ENCODE measurements around the gene SH3BP4. TPM values are rescaled to one million over a fixed set of nuclear protein-coding genes. Genes with fewer than 3 reads are reported as not detected.
A peak's percentile ranks its signal among the peaks of the same experiment; 100 is the strongest.

SH3BP4 gene
- total and polyA plus RNA-seq, 4 donors: 4.1 to 18.4 (median 12.2) TPM

DNA sequence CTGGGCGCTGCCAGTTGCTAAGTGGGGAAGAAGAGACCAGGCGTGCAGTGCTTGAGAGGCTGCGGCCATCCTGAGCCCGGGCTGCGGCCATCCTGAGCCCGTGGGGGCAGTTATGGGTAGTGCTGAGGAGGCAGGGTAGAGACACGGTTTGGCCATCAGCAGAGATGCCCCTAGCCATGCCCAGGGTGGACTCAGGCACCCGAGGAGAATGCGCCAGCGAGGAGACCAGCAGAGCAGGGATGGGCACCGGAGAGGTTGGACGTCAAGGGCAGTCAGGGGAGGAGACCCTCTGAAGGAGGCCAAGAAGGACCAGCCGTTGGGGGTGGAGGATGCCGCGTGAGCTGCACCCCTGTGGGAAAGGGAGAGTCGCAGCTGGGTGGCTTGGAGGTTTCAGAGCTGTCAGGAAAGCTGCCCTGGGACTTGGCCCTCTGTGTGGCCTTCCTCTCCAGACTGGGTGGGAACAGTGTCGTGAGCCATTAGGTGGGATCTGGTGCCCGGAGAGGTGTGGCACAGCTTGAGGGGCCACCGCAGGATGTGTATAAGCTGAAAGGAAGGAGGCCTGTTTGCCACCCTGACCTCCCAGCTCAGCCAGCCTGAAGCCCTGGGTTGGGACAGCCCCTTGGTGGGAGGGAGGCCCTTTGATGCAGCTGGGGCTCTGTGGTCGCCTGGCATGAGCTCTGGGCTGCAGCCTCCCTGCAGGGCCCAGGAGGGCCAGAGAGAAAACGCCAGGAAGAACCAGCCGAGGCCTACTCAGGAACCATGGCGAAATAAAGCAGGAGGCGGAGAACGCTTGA, 56.0 kb downstream of the SH3BP4 start:
- H3K36me3 ChIP-seq (ENCODE audit: control insufficient read depth in 4 of 4, insufficient read depth in 3 of 4, low read depth in 1 of 4, low read length in 3 of 4): no peaks in the 10 kb centered on the region
- 89% methylated on average over 25 of the region's 25 CpGs for WGBS
- no peaks in the 10 kb centered on the region for H3K9me3 ChIP-seq (ENCODE audit: control insufficient read depth in 4 of 4, low read length in 3 of 4)
- no peak for DNase-seq (ENCODE audit: low spot score)
- H3K4me1 ChIP-seq (ENCODE audit: control insufficient read depth in 4 of 4, insufficient read depth in 4 of 4, low read length in 3 of 4): peaks cover 22 to 57% (median 35%) of the 10 kb centered on the region in 4 donors
- no peak overlapping the region for H3K9ac ChIP-seq (ENCODE audit: low read depth in 1 of 2, low read length in 2 of 2)
- no peak overlapping the region for H3K4me3 ChIP-seq (ENCODE audit: low read depth in 1 of 3, low read length in 3 of 3)
- peak overlapping the region; percentile 49 to 51 for H3K27ac ChIP-seq (ENCODE audit: low read depth in 1 of 2, low read length in 2 of 2)
- TF ChIP-seq TAF1 (conservative IDR thresholded peaks at IDR 0.05): no peak
- TF ChIP-seq RAD21 (IDR thresholded peaks at IDR 0.05): no peak
- TF ChIP-seq FOXA2 (IDR thresholded peaks at IDR 0.05): no peak
- TF ChIP-seq YY1 (IDR thresholded peaks at IDR 0.05): no peak
- TF ChIP-seq HNF4G (IDR thresholded peaks at IDR 0.05): no peak
- TF ChIP-seq, protein P1, sequence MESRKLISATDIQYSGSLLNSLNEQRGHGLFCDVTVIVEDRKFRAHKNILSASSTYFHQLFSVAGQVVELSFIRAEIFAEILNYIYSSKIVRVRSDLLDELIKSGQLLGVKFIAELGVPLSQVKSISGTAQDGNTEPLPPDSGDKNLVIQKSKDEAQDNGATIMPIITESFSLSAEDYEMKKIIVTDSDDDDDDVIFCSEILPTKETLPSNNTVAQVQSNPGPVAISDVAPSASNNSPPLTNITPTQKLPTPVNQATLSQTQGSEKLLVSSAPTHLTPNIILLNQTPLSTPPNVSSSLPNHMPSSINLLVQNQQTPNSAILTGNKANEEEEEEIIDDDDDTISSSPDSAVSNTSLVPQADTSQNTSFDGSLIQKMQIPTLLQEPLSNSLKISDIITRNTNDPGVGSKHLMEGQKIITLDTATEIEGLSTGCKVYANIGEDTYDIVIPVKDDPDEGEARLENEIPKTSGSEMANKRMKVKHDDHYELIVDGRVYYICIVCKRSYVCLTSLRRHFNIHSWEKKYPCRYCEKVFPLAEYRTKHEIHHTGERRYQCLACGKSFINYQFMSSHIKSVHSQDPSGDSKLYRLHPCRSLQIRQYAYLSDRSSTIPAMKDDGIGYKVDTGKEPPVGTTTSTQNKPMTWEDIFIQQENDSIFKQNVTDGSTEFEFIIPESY (IDR thresholded peaks at IDR 0.05): no peak
- H3K27me3 ChIP-seq (ENCODE audit: control insufficient read depth in 4 of 4, insufficient read depth in 4 of 4, low read length in 3 of 4): no peaks in the 10 kb centered on the region

DNA sequence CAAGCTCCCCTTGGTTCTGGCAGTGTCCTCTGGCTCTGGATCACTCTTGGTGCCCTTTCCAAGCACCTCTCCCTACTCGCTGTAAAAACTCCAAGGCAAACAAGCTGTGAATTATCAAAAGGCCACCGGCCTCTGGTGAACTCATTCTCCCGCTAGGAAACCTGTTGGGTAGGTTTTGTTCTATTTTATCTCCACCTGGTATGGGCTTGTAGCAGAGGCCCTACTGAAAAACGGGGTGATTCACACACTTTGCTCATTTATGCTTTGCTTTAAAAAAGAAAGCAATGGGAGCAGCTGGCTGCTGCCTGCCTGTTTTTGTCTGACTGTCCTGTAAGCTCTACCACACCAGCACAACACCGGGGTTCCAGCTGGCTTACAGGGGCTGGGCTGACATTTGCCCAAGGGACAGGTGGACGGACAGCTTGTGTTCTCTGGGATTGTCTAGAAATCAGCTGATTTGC, 56.8 kb downstream of the SH3BP4 start:
- peaks cover 20 to 49% (median 29%) of the 10 kb centered on the region in 4 donors for H3K4me1 ChIP-seq (ENCODE audit: control insufficient read depth in 4 of 4, insufficient read depth in 4 of 4, low read length in 3 of 4)
- peak overlapping the region; percentile 49 to 51 for H3K27ac ChIP-seq (ENCODE audit: low read depth in 1 of 2, low read length in 2 of 2)
- DNase-seq (ENCODE audit: low spot score): no peak

More for the DNA sequence above, 56.8 kb downstream of the SH3BP4 start:
- Histone ChIP-seq H3K4me3 (ENCODE audit: low read depth in 1 of 3, low read length in 3 of 3) (no peak overlapping the region), H3K9me3 (ENCODE audit: control insufficient read depth in 4 of 4, low read length in 3 of 4) (no peaks in the 10 kb centered on the region), H3K9ac (ENCODE audit: low read depth in 1 of 2, low read length in 2 of 2) (peak overlapping the region in 1 of 2 donors; percentile 9), H3K27me3 (ENCODE audit: control insufficient read depth in 4 of 4, insufficient read depth in 4 of 4, low read length in 3 of 4) (no peaks in the 10 kb centered on the region), H3K36me3 (ENCODE audit: control insufficient read depth in 4 of 4, insufficient read depth in 3 of 4, low read depth in 1 of 4, low read length in 3 of 4) (no peaks in the 10 kb centered on the region)
- WGBS: 41% methylated on average over 6 of the region's 6 CpGs
- TF ChIP-seq, protein P2, sequence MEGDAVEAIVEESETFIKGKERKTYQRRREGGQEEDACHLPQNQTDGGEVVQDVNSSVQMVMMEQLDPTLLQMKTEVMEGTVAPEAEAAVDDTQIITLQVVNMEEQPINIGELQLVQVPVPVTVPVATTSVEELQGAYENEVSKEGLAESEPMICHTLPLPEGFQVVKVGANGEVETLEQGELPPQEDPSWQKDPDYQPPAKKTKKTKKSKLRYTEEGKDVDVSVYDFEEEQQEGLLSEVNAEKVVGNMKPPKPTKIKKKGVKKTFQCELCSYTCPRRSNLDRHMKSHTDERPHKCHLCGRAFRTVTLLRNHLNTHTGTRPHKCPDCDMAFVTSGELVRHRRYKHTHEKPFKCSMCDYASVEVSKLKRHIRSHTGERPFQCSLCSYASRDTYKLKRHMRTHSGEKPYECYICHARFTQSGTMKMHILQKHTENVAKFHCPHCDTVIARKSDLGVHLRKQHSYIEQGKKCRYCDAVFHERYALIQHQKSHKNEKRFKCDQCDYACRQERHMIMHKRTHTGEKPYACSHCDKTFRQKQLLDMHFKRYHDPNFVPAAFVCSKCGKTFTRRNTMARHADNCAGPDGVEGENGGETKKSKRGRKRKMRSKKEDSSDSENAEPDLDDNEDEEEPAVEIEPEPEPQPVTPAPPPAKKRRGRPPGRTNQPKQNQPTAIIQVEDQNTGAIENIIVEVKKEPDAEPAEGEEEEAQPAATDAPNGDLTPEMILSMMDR (IDR thresholded peaks at IDR 0.05; ENCODE audit: low read depth, low read length, missing input control): no peak
- TF ChIP-seq RXRA (IDR thresholded peaks at IDR 0.05) (peak; percentile 93 to 94), RAD21 (IDR thresholded peaks at IDR 0.05) (peak; percentile 51 to 68), SP1 (IDR thresholded peaks at IDR 0.05) (peak; percentile 87), EGR1 (IDR thresholded peaks at IDR 0.05; ENCODE audit: low read depth in 2 of 2) (peak in 1 of 2 donors; percentile 33), HNF4G (IDR thresholded peaks at IDR 0.05) (no peak), JUND (IDR thresholded peaks at IDR 0.05) (peak in 1 of 2 donors; percentile 69), YY1 (IDR thresholded peaks at IDR 0.05) (no peak), GABPA (IDR thresholded peaks at IDR 0.05 in 1 of 2, conservative IDR thresholded peaks at IDR 0.05 in 1 of 2) (no peak), FOXA2 (IDR thresholded peaks at IDR 0.05) (peak; percentile 66), HNF4A (conservative IDR thresholded peaks at IDR 0.05) (peak; percentile 66 to 69), FOXA1 (IDR thresholded peaks at IDR 0.05) (peak; percentile 24), NR2F2 (IDR thresholded peaks at IDR 0.05) (peak; percentile 28), TAF1 (conservative IDR thresholded peaks at IDR 0.05) (no peak)
- TF ChIP-seq, protein P3, sequence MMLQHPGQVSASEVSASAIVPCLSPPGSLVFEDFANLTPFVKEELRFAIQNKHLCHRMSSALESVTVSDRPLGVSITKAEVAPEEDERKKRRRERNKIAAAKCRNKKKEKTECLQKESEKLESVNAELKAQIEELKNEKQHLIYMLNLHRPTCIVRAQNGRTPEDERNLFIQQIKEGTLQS (IDR thresholded peaks at IDR 0.05): no peak
- TF ChIP-seq, protein P4, sequence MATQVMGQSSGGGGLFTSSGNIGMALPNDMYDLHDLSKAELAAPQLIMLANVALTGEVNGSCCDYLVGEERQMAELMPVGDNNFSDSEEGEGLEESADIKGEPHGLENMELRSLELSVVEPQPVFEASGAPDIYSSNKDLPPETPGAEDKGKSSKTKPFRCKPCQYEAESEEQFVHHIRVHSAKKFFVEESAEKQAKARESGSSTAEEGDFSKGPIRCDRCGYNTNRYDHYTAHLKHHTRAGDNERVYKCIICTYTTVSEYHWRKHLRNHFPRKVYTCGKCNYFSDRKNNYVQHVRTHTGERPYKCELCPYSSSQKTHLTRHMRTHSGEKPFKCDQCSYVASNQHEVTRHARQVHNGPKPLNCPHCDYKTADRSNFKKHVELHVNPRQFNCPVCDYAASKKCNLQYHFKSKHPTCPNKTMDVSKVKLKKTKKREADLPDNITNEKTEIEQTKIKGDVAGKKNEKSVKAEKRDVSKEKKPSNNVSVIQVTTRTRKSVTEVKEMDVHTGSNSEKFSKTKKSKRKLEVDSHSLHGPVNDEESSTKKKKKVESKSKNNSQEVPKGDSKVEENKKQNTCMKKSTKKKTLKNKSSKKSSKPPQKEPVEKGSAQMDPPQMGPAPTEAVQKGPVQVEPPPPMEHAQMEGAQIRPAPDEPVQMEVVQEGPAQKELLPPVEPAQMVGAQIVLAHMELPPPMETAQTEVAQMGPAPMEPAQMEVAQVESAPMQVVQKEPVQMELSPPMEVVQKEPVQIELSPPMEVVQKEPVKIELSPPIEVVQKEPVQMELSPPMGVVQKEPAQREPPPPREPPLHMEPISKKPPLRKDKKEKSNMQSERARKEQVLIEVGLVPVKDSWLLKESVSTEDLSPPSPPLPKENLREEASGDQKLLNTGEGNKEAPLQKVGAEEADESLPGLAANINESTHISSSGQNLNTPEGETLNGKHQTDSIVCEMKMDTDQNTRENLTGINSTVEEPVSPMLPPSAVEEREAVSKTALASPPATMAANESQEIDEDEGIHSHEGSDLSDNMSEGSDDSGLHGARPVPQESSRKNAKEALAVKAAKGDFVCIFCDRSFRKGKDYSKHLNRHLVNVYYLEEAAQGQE (IDR thresholded peaks at IDR 0.05): peak; percentile 49
- TF ChIP-seq, protein P1 (IDR thresholded peaks at IDR 0.05): no peak
- TF ChIP-seq, protein P5, sequence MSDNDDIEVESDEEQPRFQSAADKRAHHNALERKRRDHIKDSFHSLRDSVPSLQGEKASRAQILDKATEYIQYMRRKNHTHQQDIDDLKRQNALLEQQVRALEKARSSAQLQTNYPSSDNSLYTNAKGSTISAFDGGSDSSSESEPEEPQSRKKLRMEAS (IDR thresholded peaks at IDR 0.05): no peak
